ENCODE measurements around the gene TRPV2. TPM values are rescaled to one million over a fixed set of nuclear protein-coding genes. Genes with fewer than 3 reads are reported as not detected.

Gene TRPV2
- total RNA-seq, 1 donor: 149 TPM

DNA sequence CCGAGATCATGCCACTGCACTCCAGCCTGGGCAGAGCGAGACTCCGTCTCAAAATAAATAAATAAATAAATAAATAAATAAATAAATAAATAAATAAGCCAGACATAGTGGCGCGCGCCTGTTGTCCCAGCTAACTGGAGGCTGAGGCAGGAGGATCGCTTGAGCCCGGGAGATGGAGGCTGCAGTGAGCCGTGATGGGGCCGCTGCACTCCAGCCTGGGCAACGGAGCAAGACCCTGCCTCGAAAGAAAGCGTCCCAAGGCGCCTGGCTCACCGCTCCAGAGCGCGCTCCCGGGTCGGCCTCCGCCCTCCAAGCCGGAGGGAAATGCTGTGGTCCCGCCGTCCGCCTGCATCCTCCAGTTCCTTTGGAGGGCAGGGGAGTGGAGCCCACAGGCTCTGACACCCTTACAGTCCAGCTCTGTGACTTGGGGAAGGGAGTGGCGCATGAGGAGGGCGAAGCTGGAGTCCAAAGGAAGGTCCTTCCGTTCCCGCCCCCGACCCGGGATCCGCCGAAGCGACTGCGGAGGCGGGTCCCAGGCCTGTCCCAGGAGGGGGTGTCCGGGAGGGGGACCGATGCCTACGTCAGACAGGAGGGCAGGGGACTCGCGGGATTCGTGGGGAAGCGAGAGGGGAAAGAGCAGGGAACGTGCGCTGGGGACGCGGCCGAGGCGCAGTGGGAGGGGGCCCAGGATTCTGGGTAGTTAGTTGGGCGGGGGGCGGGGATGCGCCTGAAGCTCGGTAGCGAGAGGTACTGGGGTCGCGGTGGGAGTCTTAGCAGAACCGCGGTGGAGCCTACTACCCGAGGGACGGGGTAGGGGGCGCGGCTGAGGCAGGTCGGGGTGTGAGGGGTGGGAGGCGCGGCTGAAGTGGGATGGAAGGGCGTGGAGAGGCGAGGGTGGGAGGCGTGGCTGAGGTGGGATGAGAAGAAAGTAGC is 8.4 kb upstream of the TRPV2 start:
- DNase-seq (ENCODE audit: low read depth in 2 of 3, low spot score in 2 of 3): peak in 2 of 3 donors; percentile 64 to 69

DNA sequence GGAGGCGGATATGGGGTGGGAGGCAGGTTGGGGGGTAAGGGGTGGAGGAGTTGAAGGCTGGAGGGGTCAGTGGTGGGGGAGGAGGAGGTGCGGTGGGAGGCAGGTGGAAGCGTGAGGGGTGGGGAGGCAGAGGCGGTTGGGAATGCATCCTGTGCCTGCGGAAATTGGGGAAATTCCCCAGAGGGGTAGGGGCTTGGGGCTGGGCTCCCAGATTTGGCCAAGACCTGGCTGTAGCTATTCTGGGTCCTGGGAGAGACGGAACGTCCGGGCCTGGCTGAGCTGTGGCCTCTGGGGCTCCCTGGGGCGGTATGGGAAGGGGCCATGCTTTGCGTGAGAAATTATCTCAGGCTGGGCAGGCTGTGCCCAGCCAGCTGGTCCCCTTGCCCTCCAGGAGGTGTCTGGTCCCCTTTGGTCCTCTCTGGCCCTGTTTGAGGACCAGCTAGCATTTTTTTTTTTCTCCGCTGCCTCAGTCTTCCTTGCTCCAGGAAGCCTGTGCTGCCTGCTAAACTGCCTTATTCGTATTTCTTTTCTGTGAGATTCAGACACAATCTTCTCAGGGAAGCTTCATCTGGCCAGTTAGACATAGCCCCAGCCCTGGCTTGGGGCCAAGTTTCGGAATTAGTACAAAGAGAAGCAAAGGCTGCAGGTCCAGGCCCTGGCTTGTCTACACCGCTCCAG is 7.3 kb upstream of the TRPV2 start:
- peak in 2 of 3 donors; percentile 59 to 67 for DNase-seq (ENCODE audit: low read depth in 2 of 3, low spot score in 2 of 3)

DNA sequence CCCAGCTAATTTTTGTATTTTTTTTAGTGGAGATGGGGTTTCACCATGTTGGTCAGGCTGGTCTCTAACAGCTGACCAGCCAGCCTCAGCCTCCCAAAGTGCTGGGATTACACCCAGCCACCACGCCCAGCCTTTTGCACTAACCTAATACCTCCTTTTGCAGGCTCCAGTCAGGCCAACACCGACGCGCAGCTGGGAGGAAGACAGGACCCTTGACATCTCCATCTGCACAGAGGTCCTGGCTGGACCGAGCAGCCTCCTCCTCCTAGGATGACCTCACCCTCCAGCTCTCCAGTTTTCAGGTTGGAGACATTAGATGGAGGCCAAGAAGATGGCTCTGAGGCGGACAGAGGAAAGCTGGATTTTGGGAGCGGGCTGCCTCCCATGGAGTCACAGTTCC is 2.0 kb downstream of the TRPV2 start:
- DNase-seq (ENCODE audit: low read depth in 2 of 3, low spot score in 2 of 3): no peak

DNA sequence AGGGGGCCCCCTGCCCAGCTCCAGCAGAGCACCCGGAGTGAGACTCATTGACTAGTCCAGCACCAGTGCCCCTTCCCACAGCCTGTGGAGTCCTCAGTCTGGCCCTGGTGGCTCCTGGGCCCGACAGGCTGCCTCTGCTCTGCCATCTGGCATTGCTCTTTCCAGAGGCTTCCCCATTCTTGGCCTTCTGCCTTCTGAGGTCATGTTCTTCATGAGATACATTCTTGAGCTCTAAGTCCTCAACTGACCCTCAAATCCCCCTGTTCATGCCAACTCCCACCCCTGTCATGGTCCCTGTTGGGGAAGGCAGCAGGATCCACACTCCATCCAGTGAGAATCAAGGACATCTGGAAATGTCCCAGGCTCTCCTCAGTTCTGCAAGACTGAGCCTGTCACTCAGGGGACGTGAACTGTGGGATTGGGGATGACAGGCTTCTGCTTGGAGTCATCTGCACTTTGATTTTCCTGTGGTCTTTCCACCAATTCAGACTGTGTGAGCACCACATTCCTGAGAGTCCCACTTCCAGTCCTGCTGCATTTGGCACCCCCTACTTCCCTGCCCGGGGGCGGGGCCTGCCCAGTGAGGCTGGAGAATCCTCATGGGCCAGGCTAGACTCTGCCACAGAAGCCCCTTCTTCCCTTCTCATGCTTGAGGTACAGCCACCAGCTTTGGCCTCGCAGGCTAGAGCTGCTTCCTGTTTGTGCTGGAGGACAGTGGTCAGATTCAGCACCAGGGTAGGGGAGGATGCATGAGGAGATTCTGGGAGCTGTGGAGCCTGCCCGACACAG is 2.7 kb downstream of the TRPV2 start:
- no peak for DNase-seq (ENCODE audit: low read depth in 2 of 3, low spot score in 2 of 3)

DNA sequence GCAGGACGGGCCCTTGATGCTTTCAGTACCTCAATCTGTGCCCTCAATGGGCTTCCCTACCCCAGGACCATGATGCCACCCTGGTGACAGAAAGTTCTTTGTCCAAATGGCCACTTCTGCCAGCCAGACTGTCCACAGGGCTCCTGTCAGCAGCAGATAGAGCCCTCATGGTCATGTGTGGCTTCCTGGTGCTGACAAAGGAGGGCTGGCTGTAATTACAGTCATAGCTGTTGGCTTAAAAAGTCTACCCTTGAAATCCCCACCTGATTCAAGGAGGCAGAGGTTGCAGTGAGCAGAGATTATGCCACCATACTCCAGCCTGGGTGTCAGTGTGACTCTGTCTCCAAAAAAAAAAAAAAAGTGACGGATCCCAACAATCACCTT is 3.3 kb downstream of the TRPV2 start:
- DNase-seq (ENCODE audit: low read depth in 2 of 3, low spot score in 2 of 3): no peak

DNA sequence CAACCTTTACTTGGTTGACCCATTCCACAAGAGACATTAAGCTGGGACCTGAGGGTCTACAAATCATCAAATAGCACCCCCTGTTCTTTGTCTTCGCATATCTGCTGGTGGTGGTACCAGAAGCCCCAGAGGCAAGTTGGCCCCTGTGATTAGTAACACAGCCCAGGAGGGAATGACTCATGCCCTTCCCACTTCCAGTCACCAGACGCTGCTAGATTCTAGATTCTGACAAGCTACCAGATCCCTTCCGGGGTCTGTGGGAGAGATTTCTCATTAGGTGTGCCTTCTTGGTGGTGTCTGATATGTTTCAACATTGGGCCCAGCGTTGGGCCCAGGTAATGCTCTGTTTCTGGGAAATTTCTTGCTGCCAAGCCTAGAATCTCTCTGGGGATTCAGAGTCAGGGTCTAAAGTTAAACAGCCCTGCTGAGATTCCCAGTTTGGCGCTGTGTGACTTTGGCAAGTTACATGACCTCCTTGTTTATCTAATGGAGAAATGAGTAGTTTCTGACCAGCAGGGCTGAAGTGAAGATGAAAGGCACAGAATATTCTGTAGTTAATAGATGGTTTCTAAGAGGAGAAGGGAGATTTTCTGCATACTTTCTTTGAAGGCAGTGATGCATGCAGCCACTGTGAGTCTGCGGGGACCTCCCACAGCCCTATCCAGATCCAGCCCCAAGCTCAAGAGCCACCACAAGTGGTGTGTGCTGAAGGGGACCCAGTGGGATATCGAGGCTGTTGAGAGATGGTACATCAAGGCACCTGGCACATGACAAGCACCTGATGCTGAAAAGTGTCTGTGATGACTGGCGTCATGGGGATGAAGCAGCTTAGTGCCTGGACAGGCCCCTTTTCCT is 3.9 kb downstream of the TRPV2 start:
- DNase-seq (ENCODE audit: low read depth in 2 of 3, low spot score in 2 of 3): peak in 1 of 3 donors; percentile 39

DNA sequence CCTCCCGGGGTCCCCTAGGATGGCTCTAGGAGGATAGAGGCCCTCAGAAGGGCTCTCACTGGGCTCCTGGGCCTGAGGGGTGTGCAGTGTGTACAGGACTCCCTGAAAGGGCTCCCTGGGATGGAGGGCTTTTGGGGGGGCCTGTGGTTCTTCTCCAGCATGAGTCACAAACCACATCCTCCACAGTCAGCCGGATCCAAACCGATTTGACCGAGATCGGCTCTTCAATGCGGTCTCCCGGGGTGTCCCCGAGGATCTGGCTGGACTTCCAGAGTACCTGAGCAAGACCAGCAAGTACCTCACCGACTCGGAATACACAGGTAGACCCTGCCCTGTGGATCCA is 4.5 kb downstream of the TRPV2 start:
- DNase-seq (ENCODE audit: low read depth in 2 of 3, low spot score in 2 of 3): peak in 1 of 3 donors; percentile 55

DNA sequence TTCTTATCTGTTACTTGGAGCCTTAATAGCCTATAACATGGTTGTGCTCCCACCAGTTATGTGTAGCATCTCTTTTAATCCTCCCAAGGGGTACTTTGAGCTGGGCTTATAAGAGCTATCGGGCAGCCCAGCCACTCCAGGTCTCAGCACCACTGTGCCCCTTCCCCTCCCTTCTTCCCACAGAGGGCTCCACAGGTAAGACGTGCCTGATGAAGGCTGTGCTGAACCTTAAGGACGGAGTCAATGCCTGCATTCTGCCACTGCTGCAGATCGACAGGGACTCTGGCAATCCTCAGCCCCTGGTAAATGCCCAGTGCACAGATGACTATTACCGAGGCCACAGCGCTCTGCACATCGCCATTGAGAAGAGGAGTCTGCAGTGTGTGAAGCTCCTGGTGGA is 7.0 kb downstream of the TRPV2 start:
- no peak for DNase-seq (ENCODE audit: low read depth in 2 of 3, low spot score in 2 of 3)

DNA sequence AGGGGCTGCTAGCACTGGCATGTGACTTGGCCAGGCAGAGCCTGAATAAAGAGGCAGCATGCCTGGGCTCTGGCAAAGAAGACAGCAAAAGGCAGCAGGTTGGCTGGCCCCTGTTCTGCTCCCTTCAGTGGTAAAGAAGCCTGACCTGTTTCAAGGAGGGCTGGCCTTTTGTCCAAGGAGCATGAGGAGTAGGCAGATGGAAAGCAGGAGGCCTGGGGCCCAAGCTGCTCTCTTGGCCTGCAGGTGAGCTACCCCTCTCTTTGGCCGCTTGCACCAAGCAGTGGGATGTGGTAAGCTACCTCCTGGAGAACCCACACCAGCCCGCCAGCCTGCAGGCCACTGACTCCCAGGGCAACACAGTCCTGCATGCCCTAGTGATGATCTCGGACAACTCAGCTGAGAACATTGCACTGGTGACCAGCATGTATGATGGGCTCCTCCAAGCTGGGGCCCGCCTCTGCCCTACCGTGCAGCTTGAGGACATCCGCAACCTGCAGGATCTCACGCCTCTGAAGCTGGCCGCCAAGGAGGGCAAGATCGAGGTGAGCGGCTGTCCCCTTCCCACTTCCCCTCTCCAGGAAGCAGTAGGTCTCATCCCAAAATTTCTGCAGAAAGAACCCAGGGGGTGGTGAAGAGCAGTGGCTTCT is 8.0 kb downstream of the TRPV2 start:
- no peak for DNase-seq (ENCODE audit: low read depth in 2 of 3, low spot score in 2 of 3)

DNA sequence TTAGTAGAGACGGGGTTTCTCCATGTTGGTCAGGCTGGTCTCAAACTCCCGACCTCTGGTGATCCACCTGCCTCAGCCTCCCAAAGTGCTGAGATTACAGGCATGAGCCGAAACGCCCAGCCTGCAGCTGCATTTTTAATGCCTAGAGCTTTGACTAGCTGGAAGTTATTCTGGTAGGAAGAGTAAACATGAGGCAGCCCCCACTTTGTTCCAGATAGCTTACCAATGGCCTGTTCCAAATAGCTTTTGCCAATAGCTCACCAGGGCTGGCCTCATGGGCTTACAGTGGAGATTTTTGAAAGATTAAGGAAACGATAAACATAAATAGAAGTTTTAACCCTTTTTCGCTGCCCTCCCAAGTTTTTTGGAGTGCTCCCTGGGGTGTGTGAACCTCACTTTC is 9.8 kb downstream of the TRPV2 start:
- no peak for DNase-seq (ENCODE audit: low read depth in 2 of 3, low spot score in 2 of 3)

DNA sequence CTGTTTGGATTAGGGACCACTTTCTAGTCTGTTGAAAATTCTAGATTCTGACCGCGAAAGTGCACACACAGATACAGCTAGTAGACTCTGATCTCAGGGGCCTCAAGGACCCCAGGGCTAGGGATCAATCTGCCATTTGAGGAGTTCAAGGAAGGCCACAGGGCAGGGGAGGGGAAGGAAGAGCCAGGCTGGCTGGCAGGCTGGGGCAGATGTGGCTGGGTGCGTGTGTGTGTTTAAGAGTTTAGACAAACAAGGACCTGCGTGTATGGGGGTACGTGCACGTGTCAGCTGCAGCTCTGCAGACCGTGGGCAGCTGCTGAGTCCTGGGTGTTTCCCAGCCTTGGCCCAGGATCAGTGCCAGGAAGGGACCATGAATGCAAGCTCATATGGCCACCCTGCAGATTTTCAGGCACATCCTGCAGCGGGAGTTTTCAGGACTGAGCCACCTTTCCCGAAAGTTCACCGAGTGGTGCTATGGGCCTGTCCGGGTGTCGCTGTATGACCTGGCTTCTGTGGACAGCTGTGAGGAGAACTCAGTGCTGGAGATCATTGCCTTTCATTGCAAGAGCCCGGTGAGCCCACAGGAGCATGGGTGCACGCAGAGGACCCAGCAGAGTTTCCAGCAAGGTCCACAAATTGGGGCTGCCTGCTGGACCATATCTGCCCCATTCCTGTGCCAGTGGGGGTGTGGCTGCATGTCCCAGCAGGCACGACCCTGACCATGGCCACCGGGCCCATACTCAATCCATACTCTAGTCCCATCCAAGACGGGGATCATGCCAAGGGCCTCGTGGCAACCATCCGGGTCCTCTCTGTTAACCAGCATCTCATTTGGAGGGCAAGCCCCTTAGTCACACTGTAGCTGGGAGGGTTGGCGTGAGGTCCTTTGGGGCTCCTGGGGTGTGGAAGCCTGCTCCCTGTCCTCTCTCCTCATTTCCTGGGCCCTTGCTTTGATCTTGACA is 10.6 kb downstream of the TRPV2 start:
- no peak for DNase-seq (ENCODE audit: low read depth in 2 of 3, low spot score in 2 of 3)

DNA sequence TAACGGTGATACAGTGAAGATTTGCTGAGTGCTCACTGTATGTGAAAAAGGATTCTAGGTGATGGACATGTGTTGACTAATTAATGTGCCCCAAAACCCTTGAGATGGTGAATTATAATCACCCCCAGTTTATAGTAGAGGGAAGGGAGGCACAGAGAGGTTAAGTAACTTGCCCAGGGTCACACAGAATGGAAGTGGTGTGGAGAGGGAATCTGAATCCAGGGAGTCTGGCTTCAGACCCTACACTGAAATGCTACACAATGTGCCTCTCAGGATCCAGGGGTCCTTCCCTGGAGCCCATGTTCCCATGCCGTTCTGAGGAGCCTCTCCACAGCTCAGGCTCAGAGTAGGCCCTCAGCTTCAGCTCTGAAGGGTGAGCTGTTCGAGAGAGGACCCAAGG is 11.6 kb downstream of the TRPV2 start:
- DNase-seq (ENCODE audit: low read depth in 2 of 3, low spot score in 2 of 3): no peak

DNA sequence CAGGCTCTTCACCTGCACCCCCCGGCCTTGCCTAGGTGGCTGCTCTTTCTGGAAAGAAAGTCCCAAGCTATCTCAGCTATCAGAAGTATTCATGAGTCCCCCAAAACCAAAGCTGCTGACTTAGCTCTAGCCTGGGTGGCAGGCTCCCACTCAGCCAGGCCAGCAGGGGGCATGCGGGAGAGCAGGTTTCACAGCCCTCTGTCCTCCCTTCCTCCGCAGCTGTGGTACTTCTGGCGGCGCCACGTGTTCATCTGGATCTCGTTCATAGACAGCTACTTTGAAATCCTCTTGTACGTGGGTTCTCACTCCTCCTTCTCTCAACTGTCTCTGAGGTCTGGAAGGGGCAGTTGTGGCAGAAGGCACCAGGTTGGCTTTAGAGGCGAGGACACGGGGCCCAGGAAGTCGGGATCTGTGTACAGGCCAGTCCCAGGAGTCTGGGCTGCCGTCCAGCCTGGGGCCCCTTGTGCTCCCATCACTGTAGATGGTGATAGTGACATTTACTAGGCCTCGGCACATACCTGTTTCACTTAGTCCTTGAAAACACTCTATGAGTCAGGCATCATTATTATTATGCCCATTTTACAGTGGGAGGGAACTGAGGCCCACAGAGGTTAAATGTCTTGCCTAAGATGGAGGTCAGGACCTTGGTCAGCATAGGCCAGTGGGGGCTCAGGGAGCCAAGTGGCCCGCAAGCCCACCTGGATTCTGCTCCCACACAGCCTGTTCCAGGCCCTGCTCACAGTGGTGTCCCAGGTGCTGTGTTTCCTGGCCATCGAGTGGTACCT is 12.9 kb downstream of the TRPV2 start:
- peak in 2 of 3 donors; percentile 37 to 59 for DNase-seq (ENCODE audit: low read depth in 2 of 3, low spot score in 2 of 3)

DNA sequence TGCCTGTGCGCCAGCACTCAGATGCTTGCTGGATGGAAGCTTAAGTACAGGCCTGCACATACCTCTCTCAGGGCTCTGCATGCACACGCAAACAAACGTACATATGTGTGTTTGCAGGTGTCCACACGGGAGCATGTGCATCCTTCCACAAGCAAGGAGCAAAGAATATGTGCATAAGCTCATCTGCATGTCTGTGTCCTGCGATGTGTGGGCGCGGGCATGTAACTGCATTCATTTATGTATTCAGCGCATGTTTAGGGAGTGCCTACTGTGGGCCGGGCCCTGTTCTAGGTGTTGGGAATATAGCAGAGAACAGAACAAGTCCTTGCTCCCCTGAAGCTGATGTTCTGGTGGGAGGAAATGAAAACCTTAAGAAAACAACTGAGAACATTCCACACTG is 13.7 kb downstream of the TRPV2 start:
- no peak for DNase-seq (ENCODE audit: low read depth in 2 of 3, low spot score in 2 of 3)

DNA sequence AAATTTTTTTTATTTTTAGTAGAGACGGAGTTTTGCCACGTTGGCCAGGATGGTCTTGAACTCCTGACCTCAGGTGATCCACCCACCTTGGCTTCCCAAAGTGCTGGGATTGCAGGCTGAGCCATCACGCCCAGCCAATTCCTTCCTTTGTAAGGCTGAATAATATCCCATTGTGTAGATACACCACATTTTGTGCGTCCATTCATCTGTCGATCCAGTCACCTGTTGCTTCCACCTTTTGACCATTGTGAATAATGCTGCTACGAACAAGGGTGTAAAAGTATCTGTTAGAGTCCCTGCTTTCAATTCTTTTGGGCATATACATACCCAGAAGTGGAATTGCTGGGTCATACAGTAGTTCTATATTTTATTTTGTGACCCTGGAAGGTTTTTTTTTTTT is 15.3 kb downstream of the TRPV2 start:
- DNase-seq (ENCODE audit: low read depth in 2 of 3, low spot score in 2 of 3): no peak

DNA sequence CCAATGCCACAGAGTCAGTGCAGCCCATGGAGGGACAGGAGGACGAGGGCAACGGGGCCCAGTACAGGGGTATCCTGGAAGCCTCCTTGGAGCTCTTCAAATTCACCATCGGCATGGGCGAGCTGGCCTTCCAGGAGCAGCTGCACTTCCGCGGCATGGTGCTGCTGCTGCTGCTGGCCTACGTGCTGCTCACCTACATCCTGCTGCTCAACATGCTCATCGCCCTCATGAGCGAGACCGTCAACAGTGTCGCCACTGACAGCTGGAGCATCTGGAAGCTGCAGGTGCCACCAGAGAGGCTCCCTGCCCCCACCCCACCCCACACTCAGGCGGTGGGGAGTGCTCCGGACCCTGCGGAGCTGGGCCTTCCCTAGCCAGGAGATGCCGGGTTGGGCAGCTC is 16.6 kb downstream of the TRPV2 start:
- no peak for DNase-seq (ENCODE audit: low read depth in 2 of 3, low spot score in 2 of 3)

DNA sequence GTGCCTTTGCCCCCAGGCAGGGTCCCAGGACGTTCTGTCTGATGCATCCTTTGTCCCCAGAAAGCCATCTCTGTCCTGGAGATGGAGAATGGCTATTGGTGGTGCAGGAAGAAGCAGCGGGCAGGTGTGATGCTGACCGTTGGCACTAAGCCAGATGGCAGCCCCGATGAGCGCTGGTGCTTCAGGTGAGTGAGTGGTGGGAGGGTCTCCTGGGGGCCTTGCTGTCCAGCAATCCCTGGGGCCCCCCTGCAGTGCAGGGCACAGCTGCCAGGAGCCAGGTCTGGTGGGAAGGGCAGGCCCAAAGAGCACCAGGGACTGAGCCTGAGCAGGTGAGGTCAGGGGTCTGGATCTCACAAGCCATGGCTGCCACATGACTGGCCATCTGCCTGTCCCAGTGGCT is 18.1 kb downstream of the TRPV2 start:
- DNase-seq (ENCODE audit: low read depth in 2 of 3, low spot score in 2 of 3): no peak

DNA sequence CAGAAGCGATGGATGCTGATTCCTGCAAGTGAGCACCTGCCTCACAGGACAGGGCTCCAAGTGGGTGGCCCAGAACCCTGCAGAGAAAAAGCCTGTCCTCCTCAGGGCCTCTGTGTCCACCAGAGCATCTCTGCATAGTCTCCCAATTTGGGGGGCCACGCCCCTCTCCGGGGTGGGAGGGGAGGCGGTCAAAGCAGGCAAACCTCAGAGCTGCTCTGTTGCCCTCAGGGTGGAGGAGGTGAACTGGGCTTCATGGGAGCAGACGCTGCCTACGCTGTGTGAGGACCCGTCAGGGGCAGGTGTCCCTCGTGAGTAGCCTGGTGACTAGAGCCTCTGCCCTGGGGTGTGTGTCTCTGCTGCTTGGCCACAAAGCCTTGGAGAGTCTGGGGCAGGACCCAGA is 19.3 kb downstream of the TRPV2 start:
- DNase-seq (ENCODE audit: low read depth in 2 of 3, low spot score in 2 of 3): no peak

All from hematopoietic multipotent progenitor cell (in vitro differentiated cells).